GM18499 (cell line): ENCODE measurements around the gene CADPS2.
"Not testable (repeated sequence)": the region's sequence is repeated elsewhere in the genome, so short reads cannot be mapped to it uniquely, and the experiment has no call there.

ENCODE experiments used
- ATAC-seq: cut with Tn5 transposase; IDR thresholded peaks from one replicate; pipeline ENCODE4 v1.9.1; 2021; ENCODE audit warnings: moderate number of reproducible peaks; ENCODE audit not compliant: insufficient read depth, unreplicated experiment

CADPS2 gene

GRCh38 chr7:122679813-122680212 is 206.4 kb downstream of the CADPS2 start:
- no peak for ATAC-seq

GRCh38 chr7:122679269-122679709 is 207.0 kb downstream of the CADPS2 start:
- ATAC-seq: not testable (repeated sequence)

GRCh38 chr7:122677149-122677548 is 209.1 kb downstream of the CADPS2 start:
- no peak for ATAC-seq

GRCh38 chr7:122676466-122676865 is 209.8 kb downstream of the CADPS2 start:
- no peak for ATAC-seq

GRCh38 chr7:122675621-122676020 is 210.6 kb downstream of the CADPS2 start:
- ATAC-seq: no peak

GRCh38 chr7:122675011-122675410 is 211.2 kb downstream of the CADPS2 start:
- ATAC-seq: no peak

GRCh38 chr7:122674502-122674901 is 211.8 kb downstream of the CADPS2 start:
- no peak for ATAC-seq

GRCh38 chr7:122673951-122674350 is 212.3 kb downstream of the CADPS2 start:
- ATAC-seq: no peak

GRCh38 chr7:122672536-122672935 is 213.7 kb downstream of the CADPS2 start:
- ATAC-seq: no peak

- ATAC-seq: no peak
Observed at GRCh38 chr7:122663733-122664132, 222.5 kb downstream of the CADPS2 start.

GRCh38 chr7:122658856-122659255 is 227.4 kb downstream of the CADPS2 start:
- ATAC-seq: no peak

- ATAC-seq: no peak
Observed at GRCh38 chr7:122653685-122654084, 232.6 kb downstream of the CADPS2 start.

- ATAC-seq: no peak
Observed at GRCh38 chr7:122652876-122653275, 233.4 kb downstream of the CADPS2 start.

GRCh38 chr7:122651451-122651850 is 234.8 kb downstream of the CADPS2 start:
- no peak for ATAC-seq

- no peak for ATAC-seq
Observed at GRCh38 chr7:122643250-122643649, 243.0 kb downstream of the CADPS2 start.

- ATAC-seq: no peak
Observed at GRCh38 chr7:122638459-122638858, 247.8 kb downstream of the CADPS2 start.

GRCh38 chr7:122637784-122638183 is 248.5 kb downstream of the CADPS2 start:
- no peak for ATAC-seq

GRCh38 chr7:122635481-122635880 is 250.8 kb downstream of the CADPS2 start:
- not testable (repeated sequence) for ATAC-seq

GRCh38 chr7:122633472-122633871 is 252.8 kb downstream of the CADPS2 start:
- no peak for ATAC-seq

- ATAC-seq: no peak
Observed at GRCh38 chr7:122632238-122632637, 254.0 kb downstream of the CADPS2 start.

- ATAC-seq: no peak
Observed at GRCh38 chr7:122629412-122629953, 256.8 kb downstream of the CADPS2 start.

GRCh38 chr7:122628651-122629411 is 257.4 kb downstream of the CADPS2 start:
- ATAC-seq: no peak
